ENCODE results near the gene NFIA. TPM values are rescaled to one million over a fixed set of nuclear protein-coding genes. Genes with fewer than 3 reads are reported as not detected.

NFIA gene
- polyA plus RNA-seq, 3 donors, result 1.4 to 5.3 (median 2.4) TPM

DNA sequence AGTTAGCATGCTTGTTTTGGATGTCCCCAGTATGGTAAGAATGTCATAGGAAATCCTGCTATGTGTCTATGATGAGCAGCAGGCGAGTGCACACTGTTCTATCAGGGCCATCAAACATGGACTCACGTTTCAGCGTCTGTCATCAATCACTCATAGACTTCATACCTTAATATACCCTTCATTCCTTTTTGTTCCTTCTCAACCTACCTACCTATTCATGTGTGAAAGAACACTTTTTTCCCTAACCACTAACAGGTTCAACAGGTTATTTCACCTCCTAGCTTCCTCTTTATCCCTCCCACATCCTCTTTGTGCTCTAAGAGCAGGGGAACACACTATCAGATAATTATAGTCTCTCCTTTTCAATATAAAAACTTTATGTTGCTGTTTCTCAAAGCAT, 342.0 kb downstream of the NFIA start:
- Mint-ChIP-seq H3K4me1 (peaks cover 17% of the 10 kb centered on the region), H3K27me3 (ENCODE audit: low read depth in 3 of 3) (peaks cover 0 to 4% (median 2%) of the 10 kb centered on the region in 3 donors), H3K36me3 (peaks cover 0 to 14% of the 10 kb centered on the region in 2 donors), H3K27ac (no peak overlapping the region), H3K9me3 (no peaks in the 10 kb centered on the region), H3K4me3 (no peak overlapping the region)
- no peak for DNase-seq
- H4K20me1 ChIP-seq (ENCODE audit: insufficient read depth, low read length), result no peaks in the 10 kb centered on the region
- intact Hi-C loops (cut with micrococcal nuclease), result no loop called here
- no peak overlapping the region for H2AFZ ChIP-seq (ENCODE audit: insufficient read depth, low read depth, low read length, poor library complexity, severe bottlenecking)
- no peaks in the 10 kb centered on the region for H3K27me3 ChIP-seq (ENCODE audit: control insufficient read depth in 2 of 2, insufficient read depth in 2 of 2, low read length in 2 of 2)
- TF ChIP-seq, protein P1, sequence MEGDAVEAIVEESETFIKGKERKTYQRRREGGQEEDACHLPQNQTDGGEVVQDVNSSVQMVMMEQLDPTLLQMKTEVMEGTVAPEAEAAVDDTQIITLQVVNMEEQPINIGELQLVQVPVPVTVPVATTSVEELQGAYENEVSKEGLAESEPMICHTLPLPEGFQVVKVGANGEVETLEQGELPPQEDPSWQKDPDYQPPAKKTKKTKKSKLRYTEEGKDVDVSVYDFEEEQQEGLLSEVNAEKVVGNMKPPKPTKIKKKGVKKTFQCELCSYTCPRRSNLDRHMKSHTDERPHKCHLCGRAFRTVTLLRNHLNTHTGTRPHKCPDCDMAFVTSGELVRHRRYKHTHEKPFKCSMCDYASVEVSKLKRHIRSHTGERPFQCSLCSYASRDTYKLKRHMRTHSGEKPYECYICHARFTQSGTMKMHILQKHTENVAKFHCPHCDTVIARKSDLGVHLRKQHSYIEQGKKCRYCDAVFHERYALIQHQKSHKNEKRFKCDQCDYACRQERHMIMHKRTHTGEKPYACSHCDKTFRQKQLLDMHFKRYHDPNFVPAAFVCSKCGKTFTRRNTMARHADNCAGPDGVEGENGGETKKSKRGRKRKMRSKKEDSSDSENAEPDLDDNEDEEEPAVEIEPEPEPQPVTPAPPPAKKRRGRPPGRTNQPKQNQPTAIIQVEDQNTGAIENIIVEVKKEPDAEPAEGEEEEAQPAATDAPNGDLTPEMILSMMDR (IDR thresholded peaks at IDR 0.05), result no peak
- H3K36me3 ChIP-seq (replicated peaks in 1 of 2; ENCODE audit: control insufficient read depth in 1 of 2, insufficient read depth in 2 of 2, low read length in 2 of 2), result peaks cover 0 to 4% of the 10 kb centered on the region in 2 donors
- no peak overlapping the region for H3K9ac ChIP-seq (ENCODE audit: insufficient read depth, low read length, poor library complexity, severe bottlenecking)
- H3K4me2 ChIP-seq (replicated peaks; ENCODE audit: extremely low read depth, low read length, poor library complexity, severe bottlenecking), result no peak overlapping the region
- no peaks in the 10 kb centered on the region for H3K9me3 ChIP-seq (replicated peaks in 1 of 2; ENCODE audit: control insufficient read depth in 1 of 2, insufficient read depth in 1 of 2, low read length in 2 of 2)
- peaks cover 0 to 5% of the 10 kb centered on the region in 2 donors for H3K4me1 ChIP-seq (ENCODE audit: control insufficient read depth in 1 of 2, insufficient read depth in 2 of 2, low read length in 2 of 2)
- no peaks in the 10 kb centered on the region for H3K79me2 ChIP-seq (ENCODE audit: insufficient read depth, low read length)
- no peak overlapping the region for H3K4me3 ChIP-seq (replicated peaks in 1 of 3; ENCODE audit: low read depth in 2 of 3, low read length in 3 of 3)
- no peak overlapping the region for H3K27ac ChIP-seq (ENCODE audit: low read depth in 1 of 2, low read length in 2 of 2)
- WGBS (ENCODE audit: insufficient coverage), result 89% methylated on average over 3 of the region's 3 CpGs

DNA sequence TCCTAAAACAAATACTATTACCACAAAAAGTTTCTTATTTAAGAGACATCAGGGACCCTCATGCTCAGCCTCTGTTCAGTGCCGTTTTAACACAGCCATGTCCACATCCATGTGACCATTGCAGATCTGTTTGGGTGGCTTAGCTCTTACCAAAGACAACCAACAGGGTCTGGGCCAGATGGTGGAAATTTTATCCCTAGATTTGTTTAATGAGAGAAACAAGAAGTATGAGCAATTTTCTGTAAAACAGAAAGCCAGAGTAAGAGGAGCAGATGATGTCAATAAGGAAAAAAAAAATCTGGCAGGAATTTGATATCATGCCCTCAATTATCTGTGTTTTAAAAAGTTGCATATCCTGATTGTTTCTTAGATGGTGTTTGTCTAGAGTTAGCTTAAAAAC, 342.7 kb downstream of the NFIA start:
- H2AFZ ChIP-seq (ENCODE audit: insufficient read depth, low read depth, low read length, poor library complexity, severe bottlenecking), result no peak overlapping the region
- Mint-ChIP-seq H3K4me3 (no peak overlapping the region), H3K27ac (no peak overlapping the region), H3K36me3 (peaks cover 0 to 14% of the 10 kb centered on the region in 2 donors), H3K27me3 (ENCODE audit: low read depth in 3 of 3) (peaks cover 0 to 4% (median 2%) of the 10 kb centered on the region in 3 donors), H3K4me1 (peaks cover 10% of the 10 kb centered on the region), H3K9me3 (no peaks in the 10 kb centered on the region)
- H3K4me1 ChIP-seq (ENCODE audit: control insufficient read depth in 1 of 2, insufficient read depth in 2 of 2, low read length in 2 of 2), result peaks cover 0 to 3% of the 10 kb centered on the region in 2 donors
- peaks cover 0 to 4% of the 10 kb centered on the region in 2 donors for H3K36me3 ChIP-seq (replicated peaks in 1 of 2; ENCODE audit: control insufficient read depth in 1 of 2, insufficient read depth in 2 of 2, low read length in 2 of 2)
- H3K27ac ChIP-seq (ENCODE audit: low read depth in 1 of 2, low read length in 2 of 2), result no peak overlapping the region
- intact Hi-C loops (cut with micrococcal nuclease), result no loop called here
- H3K9ac ChIP-seq (ENCODE audit: insufficient read depth, low read length, poor library complexity, severe bottlenecking), result no peak overlapping the region
- no peak overlapping the region for H3K4me2 ChIP-seq (replicated peaks; ENCODE audit: extremely low read depth, low read length, poor library complexity, severe bottlenecking)
- no peak overlapping the region for H3K4me3 ChIP-seq (replicated peaks in 1 of 3; ENCODE audit: low read depth in 2 of 3, low read length in 3 of 3)
- WGBS (ENCODE audit: insufficient coverage), result no CpG with 5 or more reads among the region's 1 CpG
- H3K27me3 ChIP-seq (ENCODE audit: control insufficient read depth in 2 of 2, insufficient read depth in 2 of 2, low read length in 2 of 2), result no peaks in the 10 kb centered on the region
- no peaks in the 10 kb centered on the region for H3K79me2 ChIP-seq (ENCODE audit: insufficient read depth, low read length)
- TF ChIP-seq, protein P1 (IDR thresholded peaks at IDR 0.05), result no peak
- no peak for DNase-seq
- no peaks in the 10 kb centered on the region for H4K20me1 ChIP-seq (ENCODE audit: insufficient read depth, low read length)
- no peaks in the 10 kb centered on the region for H3K9me3 ChIP-seq (replicated peaks in 1 of 2; ENCODE audit: control insufficient read depth in 1 of 2, insufficient read depth in 1 of 2, low read length in 2 of 2)
